Activated T-helper 9 cell treated with anti-CD3 and anti-CD28 coated beads, Interleukin-2, amount 50 U/mL, for 16 hours (primary cell): ENCODE data around the gene XPO4.
"Not testable (repeated sequence)": the region's sequence is repeated elsewhere in the genome, so short reads cannot be mapped to it uniquely, and the experiment has no call there.

Source experiments
- DNase-seq: peaks from one replicate; pipeline ENCODE4 v3.0.0-alpha.2; 2020; ENCODE audit warnings: low read depth

XPO4 gene

GRCh38 chr13:20891034-20891433, 11.5 kb downstream of the XPO4 start:
- DNase-seq = no peak

GRCh38 chr13:20890540-20890939, 12.0 kb downstream of the XPO4 start:
- not testable (repeated sequence) for DNase-seq

- no peak for DNase-seq
Measured at GRCh38 chr13:20882206-20882605, 20.3 kb downstream of the XPO4 start.

- no peak for DNase-seq
Measured at GRCh38 chr13:20877902-20878301, 24.6 kb downstream of the XPO4 start.

- not testable (repeated sequence) for DNase-seq
Measured at GRCh38 chr13:20876802-20877201, 25.7 kb downstream of the XPO4 start.

GRCh38 chr13:20874439-20874838, 28.1 kb downstream of the XPO4 start:
- DNase-seq = not testable (repeated sequence)

GRCh38 chr13:20873348-20873747, 29.2 kb downstream of the XPO4 start:
- DNase-seq = no peak

GRCh38 chr13:20870829-20871228, 31.7 kb downstream of the XPO4 start:
- DNase-seq = no peak

- DNase-seq = no peak
Measured at GRCh38 chr13:20869540-20869939, 33.0 kb downstream of the XPO4 start.

- no peak for DNase-seq
Measured at GRCh38 chr13:20867408-20867807, 35.1 kb downstream of the XPO4 start.

- not testable (repeated sequence) for DNase-seq
Measured at GRCh38 chr13:20861666-20862065, 40.9 kb downstream of the XPO4 start.

- no peak for DNase-seq
Measured at GRCh38 chr13:20860844-20861243, 41.7 kb downstream of the XPO4 start.

GRCh38 chr13:20856650-20857049, 45.9 kb downstream of the XPO4 start:
- DNase-seq = no peak

GRCh38 chr13:20851844-20852402, 50.6 kb downstream of the XPO4 start:
- no peak for DNase-seq

GRCh38 chr13:20848944-20849343, 53.6 kb downstream of the XPO4 start:
- no peak for DNase-seq

- DNase-seq = no peak
Measured at GRCh38 chr13:20848203-20848602, 54.3 kb downstream of the XPO4 start.

- no peak for DNase-seq
Measured at GRCh38 chr13:20847296-20847695, 55.2 kb downstream of the XPO4 start.

GRCh38 chr13:20843166-20843565, 59.4 kb downstream of the XPO4 start:
- no peak for DNase-seq

- no peak for DNase-seq
Measured at GRCh38 chr13:20840568-20840967, 62.0 kb downstream of the XPO4 start.

- no peak for DNase-seq
Measured at GRCh38 chr13:20833900-20834679, 68.5 kb downstream of the XPO4 start.

GRCh38 chr13:20832861-20833260, 69.7 kb downstream of the XPO4 start:
- no peak for DNase-seq

GRCh38 chr13:20831933-20832332, 70.6 kb downstream of the XPO4 start:
- DNase-seq = no peak

- no peak for DNase-seq
Measured at GRCh38 chr13:20831254-20831653, 71.3 kb downstream of the XPO4 start.
